WI38 (cell line): ENCODE results near the gene RXYLT1.
A peak's percentile ranks its signal among the peaks of the same experiment; 100 is the strongest.

Experiments used
- H3K4me3 ChIP-seq: 2 replicates; pipeline ENCODE4 v1.5.1; 2011; ENCODE audit warnings: low read depth, mild to moderate bottlenecking, control low read depth, low read length
- CTCF ChIP-seq: IDR thresholded peaks from 2 replicates; pipeline ENCODE4 v1.5.1; 2012; ENCODE audit warnings: low read depth, mild to moderate bottlenecking, control low read depth, low read length

Gene RXYLT1

GRCh38 chr12:63816031-63816430 lies 36.3 kb downstream of the RXYLT1 start:
- TF ChIP-seq CTCF, result no peak

DNA sequence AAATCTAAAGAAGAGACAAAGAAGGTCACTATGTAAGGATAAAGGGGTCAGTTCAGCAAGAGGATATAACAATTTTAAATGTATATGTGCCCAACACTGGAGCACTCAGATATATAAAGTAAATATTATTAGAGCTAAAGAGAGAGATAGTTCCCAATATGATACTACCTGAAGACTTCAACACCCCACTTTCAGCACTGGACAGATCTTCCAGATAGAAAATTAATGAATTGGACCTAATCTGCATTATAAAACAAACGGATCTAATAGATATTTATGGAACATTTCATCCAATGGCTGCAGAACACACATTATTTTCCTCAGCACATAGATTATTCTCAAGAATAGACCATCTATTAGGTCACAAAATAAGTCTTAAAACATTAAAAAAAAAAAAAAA lies 40.7 kb downstream of the RXYLT1 start:
- TF ChIP-seq CTCF, result no peak
- no peak overlapping the region for H3K4me3 ChIP-seq

More at GRCh38 chr12:63816031-63816430, 36.3 kb downstream of the RXYLT1 start:
- H3K4me3 ChIP-seq, result no peak overlapping the region

DNA sequence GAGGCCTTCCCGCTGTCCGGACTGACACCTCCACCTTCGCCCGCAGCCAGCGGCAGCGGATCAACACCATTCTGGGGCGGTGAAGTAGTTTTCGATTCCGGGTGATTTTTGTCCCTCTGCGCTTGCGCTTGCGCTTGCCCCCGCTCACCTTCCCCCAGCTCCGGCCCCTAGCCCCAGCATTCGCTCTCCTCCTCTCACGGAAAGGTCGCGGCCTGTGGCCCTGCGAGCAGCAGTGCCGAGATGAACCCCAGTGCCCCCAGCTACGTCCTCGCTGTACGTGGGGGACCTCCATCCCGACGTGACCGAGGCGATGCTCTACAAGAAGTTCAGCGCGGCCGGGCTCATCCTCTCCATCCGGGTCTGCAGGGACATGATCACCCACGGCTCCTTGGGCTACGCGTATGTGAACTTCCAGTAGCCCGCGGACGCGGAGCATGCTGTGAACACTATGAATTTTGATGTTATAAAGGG lies 42.1 kb downstream of the RXYLT1 start:
- no peak for TF ChIP-seq CTCF
- H3K4me3 ChIP-seq, result peak overlapping the region; percentile 31; the same call in 1 of the 2 replicates

- TF ChIP-seq CTCF, result no peak
- H3K4me3 ChIP-seq, result peak overlapping the region; percentile 31
These were observed 42.6 kb downstream of the RXYLT1 start for GRCh38 chr12:63822352-63822751.

- peak overlapping the region; percentile 31; the same call in 1 of the 2 replicates for H3K4me3 ChIP-seq
- no peak for TF ChIP-seq CTCF
These were observed 43.3 kb downstream of the RXYLT1 start for GRCh38 chr12:63823040-63823439.

DNA sequence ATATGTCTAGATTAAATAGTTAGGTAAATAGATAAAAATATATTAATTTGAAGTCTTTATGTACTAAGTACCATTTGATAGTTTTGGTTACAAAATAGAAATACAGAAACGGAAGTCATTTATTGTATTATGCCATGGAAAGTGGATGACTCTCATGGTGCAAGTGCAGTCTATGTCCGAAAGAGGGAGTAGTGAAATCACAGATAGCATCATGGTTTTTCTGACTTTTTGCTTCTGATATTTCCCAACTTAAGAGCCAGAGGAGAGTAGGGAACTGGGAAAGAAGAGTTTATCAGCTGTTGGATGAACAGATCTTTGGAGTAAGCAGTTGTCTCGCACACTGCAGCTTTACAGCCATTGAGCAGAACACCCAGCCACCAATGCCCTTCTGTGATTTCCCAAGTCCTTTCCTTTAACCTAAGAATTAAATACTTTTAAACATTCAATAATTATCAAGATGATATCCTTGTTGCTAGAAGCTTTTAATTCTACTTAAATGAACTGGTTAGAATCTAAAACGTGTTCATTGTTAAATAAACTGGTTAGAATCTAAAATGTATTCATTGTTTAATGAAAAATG lies 46.4 kb downstream of the RXYLT1 start:
- H3K4me3 ChIP-seq, result no peak overlapping the region
- peak; percentile 65; the same call in 1 of the 2 replicates for TF ChIP-seq CTCF

DNA sequence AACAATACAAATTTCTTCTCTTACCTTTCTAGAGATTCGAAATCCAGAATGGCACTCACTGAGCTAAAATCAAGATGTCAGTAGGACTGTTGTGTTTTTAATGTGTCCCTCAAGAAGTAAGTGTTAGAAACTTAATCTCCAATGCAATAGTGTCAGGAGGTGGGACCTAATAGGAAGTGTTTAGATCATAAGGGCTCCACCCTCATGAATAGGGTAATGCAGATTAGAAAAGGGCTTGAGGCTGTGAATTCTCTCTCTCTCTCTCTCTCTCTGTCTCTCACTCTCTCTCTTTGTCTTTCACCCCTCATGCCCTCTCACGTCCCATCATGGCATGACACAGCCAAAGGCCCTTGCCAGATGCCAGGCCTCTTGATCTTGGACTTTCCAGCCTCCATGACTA lies 49.2 kb downstream of the RXYLT1 start:
- no peak for TF ChIP-seq CTCF
- no peak overlapping the region for H3K4me3 ChIP-seq
